Epidermal melanocyte (primary cell): ENCODE measurements around the gene NET1.
"Not testable (repeated sequence)": the region's sequence is repeated elsewhere in the genome, so short reads cannot be mapped to it uniquely, and the experiment has no call there.

Experiments used
- DNase-seq: peaks from one replicate; pipeline ENCODE4 v3.0.0; 2011; ENCODE audit warnings: low spot score; ENCODE audit not compliant: insufficient read length

NET1 gene

GRCh38 chr10:5464546-5464945 is 52.2 kb downstream of the NET1 start:
- DNase-seq, result no peak

GRCh38 chr10:5465976-5466450 is 53.7 kb downstream of the NET1 start:
- DNase-seq, result no peak

- no peak for DNase-seq
Measured at GRCh38 chr10:5466451-5467206, 54.3 kb downstream of the NET1 start.

GRCh38 chr10:5467207-5467535 is 54.8 kb downstream of the NET1 start:
- DNase-seq, result no peak

GRCh38 chr10:5467634-5468255 is 55.4 kb downstream of the NET1 start:
- no peak for DNase-seq

GRCh38 chr10:5468262-5469106 is 56.1 kb downstream of the NET1 start:
- DNase-seq, result no peak

- no peak for DNase-seq
Measured at GRCh38 chr10:5469353-5470061, 57.1 kb downstream of the NET1 start.

GRCh38 chr10:5470062-5470751 is 57.9 kb downstream of the NET1 start:
- no peak for DNase-seq

GRCh38 chr10:5474642-5475041 is 62.3 kb downstream of the NET1 start:
- not testable (repeated sequence) for DNase-seq

- DNase-seq, result not testable (repeated sequence)
Measured at GRCh38 chr10:5475088-5475487, 62.7 kb downstream of the NET1 start.

GRCh38 chr10:5475974-5476807 is 63.8 kb downstream of the NET1 start:
- not testable (repeated sequence) for DNase-seq

- no peak for DNase-seq
Measured at GRCh38 chr10:5476918-5477525, 64.7 kb downstream of the NET1 start.

GRCh38 chr10:5477948-5478693 is 65.8 kb downstream of the NET1 start:
- DNase-seq, result no peak

GRCh38 chr10:5478694-5479305 is 66.4 kb downstream of the NET1 start:
- DNase-seq, result no peak

GRCh38 chr10:5479481-5480161 is 67.3 kb downstream of the NET1 start:
- no peak for DNase-seq

GRCh38 chr10:5480162-5480941 is 68.0 kb downstream of the NET1 start:
- DNase-seq, result no peak

- no peak for DNase-seq
Measured at GRCh38 chr10:5481121-5481520, 68.8 kb downstream of the NET1 start.
